Osteoblast (primary cell): ENCODE measurements around the gene KCTD2. TPM values are rescaled to one million over a fixed set of nuclear protein-coding genes. Genes with fewer than 3 reads are reported as not detected.
A peak's percentile ranks its signal among the peaks of the same experiment; 100 is the strongest.

Source experiments
- DNase-seq: peaks from one replicate; pipeline ENCODE4 v3.0.0; 2011; ENCODE audit warnings: low spot score, mixed read lengths; ENCODE audit not compliant: insufficient read length; ENCODE audit errors: missing footprints
- H2AFZ ChIP-seq: 2 replicates; pipeline ENCODE4 v1.6.0; 2011; ENCODE audit warnings: mild to moderate bottlenecking, low read length
- H3K27ac ChIP-seq: 2 replicates; pipeline ENCODE4 v1.5.1; 2011; ENCODE audit warnings: mild to moderate bottlenecking, low read depth, low read length, moderate library complexity
- H3K27me3 ChIP-seq: 2 replicates; pipeline ENCODE4 v1.6.0; 2012; ENCODE audit warnings: mild to moderate bottlenecking, control low read depth, inconsistent platforms, low read length, moderate library complexity; ENCODE audit not compliant: insufficient read depth
- H3K36me3 ChIP-seq: 2 replicates; pipeline ENCODE4 v1.5.1; 2011; ENCODE audit warnings: mild to moderate bottlenecking, low read length, control low read depth, moderate library complexity; ENCODE audit not compliant: insufficient read depth
- H3K4me1 ChIP-seq: 2 replicates; pipeline ENCODE4 v1.5.1; 2011; ENCODE audit warnings: mild to moderate bottlenecking, low read length, control low read depth, moderate library complexity; ENCODE audit not compliant: insufficient read depth
- H3K4me2 ChIP-seq: 2 replicates; pipeline ENCODE4 v1.6.0; 2011; ENCODE audit warnings: mild to moderate bottlenecking, low read length; ENCODE audit not compliant: insufficient read depth
- H3K4me3 ChIP-seq: fragments of 200-600 bp; sonication (generic); 3 replicates; pipeline ENCODE4 v1.5.1; 2012; ENCODE audit warnings: mild to moderate bottlenecking, low read length, inconsistent platforms; ENCODE audit not compliant: insufficient read depth
- H3K79me2 ChIP-seq: 2 replicates; pipeline ENCODE4 v1.6.0; 2012; ENCODE audit warnings: mild to moderate bottlenecking, low read length, control low read depth, inconsistent platforms; ENCODE audit not compliant: insufficient read depth
- H3K9me3 ChIP-seq: 2 replicates; pipeline ENCODE4 v1.5.1; 2011; ENCODE audit warnings: low read depth, low read length, control low read depth
- H4K20me1 ChIP-seq: 2 replicates; pipeline ENCODE4 v1.6.0; 2012; ENCODE audit warnings: mild to moderate bottlenecking, low read length, control low read depth; ENCODE audit not compliant: insufficient read depth
- CTCF ChIP-seq: IDR thresholded peaks from 2 replicates; pipeline ENCODE4 v1.5.1; 2011; ENCODE audit warnings: mild to moderate bottlenecking, low read depth, low read length, moderate library complexity; ENCODE audit errors: extremely low read depth
- total RNA-seq: library from RNA; depleted of rRNA; stranded (reverse); fragments of >200 nt; gene quantifications from 2 replicates; pipeline ENCODE4 v1.2.3, GENCODE V29; 2012

Gene KCTD2
- total RNA-seq, 1 donor: 20.3 TPM

GRCh38 chr17:75012346-75013091 lies 34.5 kb upstream of the KCTD2 start, which contains the start of gene MRPL58:
MRPL58 (plus strand) TSS chr17:75012670; CDS start chr17:75012687, 17 bp downstream.
- peaks cover 8% of the 10 kb centered on the region for H3K36me3 ChIP-seq
- H3K9me3 ChIP-seq: no peaks in the 10 kb centered on the region
- peak; percentile 36 for TF ChIP-seq CTCF
- peak within 1 kb of the TSS; percentile 96 for H3K4me3 ChIP-seq
- peak within 1 kb of the TSS; percentile 96 for H2AFZ ChIP-seq
- DNase-seq: peak; percentile 97
- H3K27me3 ChIP-seq: no peaks in the 10 kb centered on the region
- H3K4me2 ChIP-seq: peak within 1 kb of the TSS; percentile 100
- H3K79me2 ChIP-seq: peaks cover 29% of the 10 kb centered on the region
- H3K27ac ChIP-seq: peak within 1 kb of the TSS; percentile 88
- no peaks in the 10 kb centered on the region for H4K20me1 ChIP-seq
- H3K4me1 ChIP-seq: peaks cover 21% of the 10 kb centered on the region

- DNase-seq: no peak
- TF ChIP-seq CTCF: no peak
Observed at GRCh38 chr17:75013092-75013559, 33.9 kb upstream of the KCTD2 start.

GRCh38 chr17:75019146-75019545 lies 27.9 kb upstream of the KCTD2 start:
- peaks cover 43% of the 10 kb centered on the region for H3K36me3 ChIP-seq

More at GRCh38 chr17:75013092-75013559, 33.9 kb upstream of the KCTD2 start:
- peak overlapping the region; percentile 100 for H3K4me2 ChIP-seq
- H3K4me3 ChIP-seq: peak overlapping the region; percentile 96
- peak overlapping the region; percentile 96 for H2AFZ ChIP-seq
- no peaks in the 10 kb centered on the region for H3K27me3 ChIP-seq
- H3K4me1 ChIP-seq: peaks cover 21% of the 10 kb centered on the region
- peaks cover 29% of the 10 kb centered on the region for H3K79me2 ChIP-seq
- H4K20me1 ChIP-seq: no peaks in the 10 kb centered on the region
- no peaks in the 10 kb centered on the region for H3K9me3 ChIP-seq
- H3K27ac ChIP-seq: peak overlapping the region; percentile 88
- H3K36me3 ChIP-seq: peaks cover 8% of the 10 kb centered on the region

More at GRCh38 chr17:75019146-75019545, 27.9 kb upstream of the KCTD2 start:
- no peaks in the 10 kb centered on the region for H4K20me1 ChIP-seq
- no peaks in the 10 kb centered on the region for H3K4me1 ChIP-seq
- no peak for TF ChIP-seq CTCF
- no peak overlapping the region for H3K4me3 ChIP-seq
- H3K79me2 ChIP-seq: peaks cover 16% of the 10 kb centered on the region
- no peak overlapping the region for H3K4me2 ChIP-seq
- H3K9me3 ChIP-seq: no peaks in the 10 kb centered on the region
- H3K27ac ChIP-seq: no peak overlapping the region
- DNase-seq: no peak
- H3K27me3 ChIP-seq: no peaks in the 10 kb centered on the region
- no peak overlapping the region for H2AFZ ChIP-seq
